Activated CD8-positive, alpha-beta memory T cell treated with anti-CD3 and anti-CD28 coated beads for 36 hours (primary cell): Measurements from ENCODE around the gene DLST. TPM values are rescaled to one million over a fixed set of nuclear protein-coding genes. Genes with fewer than 3 reads are reported as not detected.

Experiments used
- CTCF ChIA-PET: fragments of 350-600 bp; sonication (Branson Sonifier 250); formaldehyde crosslinking; loops from one replicate; lab custom pipeline; 2021; ENCODE audit warnings: antibody characterized with exemption; lab: Charles Lee
- POLR2A ChIA-PET: fragments of 350-600 bp; sonication (Branson Sonifier 250); formaldehyde crosslinking; loops from one replicate; lab custom pipeline; 2021; ENCODE audit warnings: antibody characterized with exemption; lab: Charles Lee
- total RNA-seq, 2 experiments: library from RNA; stranded (reverse); gene quantifications; one replicate each; pipeline ENCODE4 v1.2.3, GENCODE V29; 2021

DLST gene
- 100 to 1,000 TPM; 144 to 156 TPM for total RNA-seq

DNA sequence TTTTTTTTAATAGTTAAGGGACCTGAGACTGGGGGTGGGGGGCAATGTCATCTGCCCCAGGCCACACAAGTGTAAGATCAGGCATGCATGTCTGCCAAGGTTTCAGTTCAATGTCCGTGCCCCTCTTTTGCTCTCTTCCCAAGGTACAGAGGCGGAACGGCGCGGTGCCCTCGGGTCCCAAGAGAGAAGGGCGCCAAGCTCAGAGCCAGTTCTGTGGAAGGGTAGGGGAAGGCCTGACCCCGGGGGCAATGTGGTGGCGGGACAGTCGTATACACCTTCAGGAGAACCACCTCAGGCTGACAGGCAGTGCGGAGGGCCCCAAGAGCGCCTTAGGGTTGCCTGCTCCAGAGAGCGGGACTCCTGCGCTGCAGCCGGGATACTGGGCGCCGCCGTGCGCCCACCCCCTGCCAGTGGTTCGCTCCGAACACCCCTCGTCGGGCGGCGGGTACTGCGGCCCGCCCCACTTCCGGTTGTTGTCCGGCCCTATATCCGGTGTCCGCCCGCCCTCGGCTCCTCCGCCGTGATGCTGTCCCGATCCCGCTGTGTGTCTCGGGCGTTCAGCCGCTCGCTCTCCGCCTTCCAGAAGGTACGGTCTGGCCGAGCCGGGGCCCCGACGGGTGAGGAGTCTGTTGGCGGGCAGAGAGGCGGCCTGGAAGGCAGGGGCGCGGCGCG lies at the start of gene DLST:
TSS of gene DLST (plus strand) at position 486 of the 672 bp plus-strand sequence. CDS start at position 524, 38 bp downstream.
- CTCF ChIA-PET, result interaction anchor here (0.6 to 2.5 kb wide), 6 partner anchors 13 to 26 kb away, joined by 3 to 20 read pairs (median 4); no protein-coding TSS in a partner anchor
- POLR2A ChIA-PET, result interaction anchor here (0.6 to 1.3 kb wide), 5 partner anchors 14 to 188 kb away, joined by 3 to 5 read pairs (median 4); partner anchors contain the start of genes EIF2B2, YLPM1 and ZC2HC1C

DNA sequence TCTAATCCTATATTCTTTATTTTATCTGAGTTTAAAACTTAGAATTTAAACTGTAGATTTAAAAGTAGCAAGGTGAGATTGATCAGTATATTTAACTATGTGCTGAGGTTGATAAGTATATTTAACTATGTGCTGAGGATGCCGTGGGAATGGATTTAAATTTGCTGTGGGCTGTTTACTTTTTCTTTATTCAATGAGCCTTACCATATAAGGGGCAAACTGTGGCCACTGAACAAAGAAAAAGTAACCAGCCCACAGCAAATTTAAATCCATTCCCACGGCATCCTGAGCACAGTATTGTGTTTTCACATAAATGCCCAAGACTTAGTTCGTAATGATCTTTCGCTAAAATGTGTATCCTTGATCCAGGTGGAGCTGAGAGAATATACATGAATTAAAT lies 48.9 kb upstream of the DLST start:
- POLR2A ChIA-PET, result no interaction called here
- CTCF ChIA-PET, result no interaction called here

DNA sequence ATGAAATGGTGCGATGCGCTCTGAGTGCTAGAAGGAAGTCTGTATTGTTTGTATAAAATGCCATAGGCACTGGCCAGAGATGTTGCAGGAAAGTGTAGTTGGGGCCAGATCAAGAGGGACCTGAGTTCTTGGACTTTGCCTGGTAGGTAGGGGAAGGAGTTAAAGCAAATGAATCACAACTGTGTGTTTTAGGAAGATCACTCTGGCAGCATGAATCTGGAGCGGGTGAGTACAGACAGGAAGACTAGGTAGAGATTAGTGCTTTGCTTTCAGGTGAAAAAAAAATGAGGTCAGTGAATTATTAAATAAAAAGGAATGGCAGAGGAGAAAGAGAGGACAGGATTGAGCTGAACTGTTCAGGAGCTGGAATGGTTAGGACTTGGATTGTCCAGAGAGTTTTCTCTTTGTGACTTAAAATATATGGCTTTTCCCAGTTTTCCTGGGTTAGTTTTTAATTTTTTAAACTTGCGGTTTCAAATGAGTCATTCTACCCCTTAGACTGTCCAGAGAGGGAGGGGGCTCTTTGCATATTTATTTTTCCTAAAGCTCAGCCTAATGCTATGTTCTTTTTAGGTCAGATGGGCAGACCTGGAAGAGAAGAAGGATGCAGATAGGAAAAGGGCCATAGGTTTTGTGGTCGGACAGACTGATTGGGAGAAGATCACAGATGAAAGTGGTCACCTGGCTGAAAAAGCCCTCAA lies 46.9 kb upstream of the DLST start:
- POLR2A ChIA-PET, result no interaction called here
- CTCF ChIA-PET, result interaction anchor here (1.5 kb wide), 1 partner anchor 223 kb away, joined by 5 read pairs; the partner anchor contains the start of gene LTBP2

DNA sequence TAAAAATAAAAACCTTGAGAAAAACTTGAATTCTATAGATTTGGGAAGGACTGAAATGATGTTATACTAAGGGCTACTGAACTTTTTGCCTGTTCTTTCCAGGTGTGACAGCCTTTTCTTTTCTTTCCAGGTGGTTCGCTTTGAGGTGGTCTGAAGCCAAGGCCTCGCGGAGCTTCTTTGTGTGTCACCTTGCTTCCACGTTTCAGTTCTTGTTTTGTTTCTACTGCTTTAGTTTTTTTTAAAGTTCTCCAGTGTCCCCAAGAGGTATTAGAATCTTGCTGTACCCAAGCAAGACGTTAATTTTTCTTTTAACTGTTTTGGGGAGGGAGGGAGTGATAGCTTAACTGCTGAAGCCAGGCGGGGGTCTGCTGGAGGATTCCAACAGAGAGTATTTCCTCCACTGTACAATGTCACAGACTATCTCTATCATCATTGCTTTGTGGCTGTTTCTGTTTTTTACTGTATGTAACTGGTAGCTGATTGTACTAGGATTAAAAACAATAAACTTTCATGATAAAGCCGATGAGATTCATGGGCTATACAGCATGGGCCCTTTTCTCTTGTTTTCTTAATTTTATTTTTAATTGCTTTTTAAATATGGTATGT lies 46.0 kb upstream of the DLST start:
- ChIA-PET CTCF (interaction anchor here (1.5 to 2.1 kb wide), 3 partner anchors 70 to 224 kb away, joined by 5 read pairs; partner anchors contain the start of gene LTBP2), POLR2A (no interaction called here)

DNA sequence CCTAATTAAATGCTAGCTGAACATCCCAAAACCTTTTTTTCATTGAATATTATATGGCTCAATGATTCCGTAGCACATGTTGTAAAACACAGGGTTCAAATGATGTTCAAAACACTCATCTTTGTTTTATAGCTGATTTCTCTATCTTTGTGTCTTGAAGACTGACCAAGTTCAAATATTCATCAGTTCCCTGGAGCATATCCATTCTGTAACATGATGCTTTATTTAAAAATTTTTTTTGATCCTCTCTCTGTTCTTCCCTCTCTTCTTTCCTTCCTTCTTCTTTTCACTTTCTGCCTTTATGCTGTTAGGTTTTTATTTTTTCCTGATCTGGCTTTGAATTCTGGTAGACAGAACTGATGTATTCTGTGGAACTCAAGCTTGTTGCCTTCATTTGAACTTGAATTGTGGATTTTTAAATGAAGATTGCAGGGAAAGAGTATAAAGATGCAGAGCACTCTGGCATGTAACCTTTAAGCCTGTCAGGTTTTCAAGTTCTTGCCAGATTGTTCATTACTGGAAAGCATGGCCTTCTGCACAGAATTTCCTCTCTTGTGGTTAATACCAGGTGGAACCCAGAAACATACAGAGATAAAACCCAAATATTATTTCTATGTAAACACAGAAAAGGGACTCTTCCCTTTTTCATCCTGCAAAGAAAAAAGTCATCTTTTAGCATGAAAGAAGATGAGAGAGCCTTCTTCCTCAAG lies 45.3 kb upstream of the DLST start:
- ChIA-PET POLR2A (no interaction called here), CTCF (interaction anchor here (1.7 to 2.1 kb wide), 2 partner anchors 70 to 225 kb away, joined by 5 read pairs; partner anchors contain the start of gene LTBP2)

DNA sequence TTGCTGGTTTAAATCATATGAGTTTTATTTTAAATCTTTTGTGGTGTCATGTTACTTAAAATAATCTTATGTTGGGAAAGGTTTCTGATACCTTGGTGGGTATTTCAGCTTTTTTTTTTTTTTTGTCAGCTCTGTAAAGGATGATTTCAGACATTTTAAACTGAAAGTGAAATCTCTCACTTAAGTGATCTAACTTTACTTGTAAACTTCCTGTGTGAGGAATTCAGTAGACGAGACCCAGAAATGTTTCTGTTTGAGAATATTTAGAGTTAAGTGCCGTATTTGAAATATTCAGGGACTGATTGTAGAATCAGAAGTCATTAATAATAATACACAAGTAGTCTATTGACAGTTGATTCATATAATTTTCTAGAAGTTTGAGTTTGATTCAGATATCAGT lies 43.5 kb upstream of the DLST start:
- ChIA-PET CTCF (no interaction called here), POLR2A (interaction anchor here (1.0 kb wide), 1 partner anchor 219 kb away, joined by 5 read pairs; no protein-coding TSS in a partner anchor)

DNA sequence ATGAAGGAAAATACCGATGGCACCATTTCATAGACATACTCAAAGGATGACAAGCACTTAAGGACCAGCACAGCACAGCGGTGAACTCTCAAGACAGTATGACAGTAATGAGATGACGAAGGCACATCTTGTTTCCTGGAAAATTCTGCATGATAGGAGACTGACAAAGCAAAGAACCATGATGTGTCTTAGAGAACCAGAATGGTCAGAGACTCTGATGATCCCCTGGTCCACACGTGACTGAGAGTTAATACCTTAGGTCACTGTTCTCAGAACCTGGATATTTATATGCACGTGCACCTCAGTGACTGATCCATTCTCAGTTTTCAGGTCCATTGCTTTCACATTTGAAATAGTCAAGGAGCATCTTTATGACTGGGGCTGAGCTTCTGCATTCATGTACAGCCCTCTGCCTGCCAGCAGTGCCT lies 41.1 kb upstream of the DLST start:
- ChIA-PET CTCF (no interaction called here), POLR2A (no interaction called here)

DNA sequence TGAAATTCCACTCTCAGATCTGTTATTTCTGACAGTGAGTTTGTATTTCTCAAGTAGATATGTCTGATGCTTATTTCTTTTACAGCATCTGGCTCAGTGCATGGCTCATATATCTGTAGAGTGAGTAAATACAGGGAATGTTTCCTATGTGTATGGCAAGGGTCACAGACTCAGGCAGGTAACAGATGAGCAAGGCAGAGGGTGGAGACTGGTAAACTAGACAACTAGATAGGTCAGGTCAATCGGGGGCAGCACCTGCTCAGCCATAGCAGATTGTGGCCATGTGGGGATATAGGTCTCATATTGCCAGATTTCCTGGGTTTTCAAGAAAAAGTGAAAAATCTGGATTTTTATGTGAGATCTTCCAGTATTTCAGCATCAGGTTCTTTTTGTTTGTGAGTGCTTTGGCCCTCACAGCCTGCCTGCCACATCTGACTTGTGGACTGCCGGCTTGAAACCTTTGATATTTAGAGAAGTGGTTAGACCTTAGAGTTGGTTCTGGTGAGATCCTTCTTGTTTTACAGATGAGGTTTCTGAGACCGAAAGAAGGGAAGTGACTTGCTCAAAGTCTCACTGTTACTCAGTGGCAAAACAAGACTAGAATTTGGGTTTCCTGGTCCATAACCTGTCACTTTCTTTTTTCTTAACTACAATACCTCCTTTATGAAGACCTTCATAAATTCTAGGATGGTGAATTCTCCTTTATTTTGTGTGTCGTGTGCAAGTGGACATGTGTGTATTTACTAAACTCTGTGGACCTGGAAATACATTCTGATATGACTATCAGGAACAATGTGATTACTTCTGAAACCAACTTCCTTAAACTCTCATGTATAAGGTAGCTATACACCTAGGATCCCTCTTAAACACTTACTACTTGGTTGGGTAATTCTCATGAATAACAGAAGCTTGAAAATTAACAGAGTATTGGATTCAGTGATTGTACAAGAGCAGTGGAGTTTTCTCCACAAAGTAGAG lies 40.2 kb upstream of the DLST start:
- CTCF ChIA-PET, result interaction anchor here (0.6 to 1.1 kb wide), 2 partner anchors 19 to 269 kb away, joined by 3 read pairs; no protein-coding TSS in a partner anchor
- POLR2A ChIA-PET, result interaction anchor here (0.6 kb wide), 1 partner anchor 57 kb away, joined by 7 read pairs; no protein-coding TSS in a partner anchor

DNA sequence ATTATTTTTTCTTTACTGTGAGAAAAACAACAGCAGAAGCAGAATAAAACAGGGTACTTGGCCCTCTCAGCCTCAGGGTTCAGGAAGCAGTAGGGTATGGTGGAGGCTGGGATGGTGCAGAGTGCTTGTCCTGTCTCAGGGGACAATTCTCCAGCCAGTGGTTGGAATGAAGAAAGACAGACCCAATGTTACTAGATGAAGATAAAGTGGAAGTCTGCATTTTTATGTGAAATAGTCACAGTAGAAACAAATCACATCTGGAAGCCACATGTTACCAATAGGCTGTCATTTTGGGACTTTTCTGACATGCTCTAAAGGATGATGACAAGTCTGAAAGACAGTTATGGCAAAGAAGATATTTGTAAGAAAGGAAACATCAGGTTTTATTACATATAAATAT lies 38.1 kb upstream of the DLST start:
- CTCF ChIA-PET, result no interaction called here
- POLR2A ChIA-PET, result no interaction called here

DNA sequence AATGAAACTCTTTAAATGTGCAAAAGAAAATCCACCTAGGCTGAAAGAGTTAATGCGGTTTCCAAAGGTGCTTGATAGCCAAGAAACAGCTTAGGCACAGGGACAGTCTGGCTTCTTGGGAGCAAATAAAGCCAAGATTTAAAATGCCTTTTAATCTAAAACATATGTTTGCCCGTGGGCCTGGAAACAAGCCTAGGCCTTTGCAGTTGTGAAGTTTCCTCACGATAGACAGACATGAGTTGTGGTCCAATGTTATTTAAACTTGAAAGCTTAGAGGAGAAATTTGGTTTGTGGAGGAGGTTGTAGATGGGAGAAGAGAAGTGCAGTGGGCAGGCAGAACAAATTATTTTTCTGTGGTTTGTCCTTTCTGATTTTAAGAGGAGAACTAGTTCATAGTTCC lies 35.5 kb upstream of the DLST start:
- ChIA-PET CTCF (interaction anchor here (1.2 to 2.1 kb wide), 2 partner anchors 14 to 60 kb away, joined by 4 to 15 read pairs; no protein-coding TSS in a partner anchor), POLR2A (no interaction called here)

DNA sequence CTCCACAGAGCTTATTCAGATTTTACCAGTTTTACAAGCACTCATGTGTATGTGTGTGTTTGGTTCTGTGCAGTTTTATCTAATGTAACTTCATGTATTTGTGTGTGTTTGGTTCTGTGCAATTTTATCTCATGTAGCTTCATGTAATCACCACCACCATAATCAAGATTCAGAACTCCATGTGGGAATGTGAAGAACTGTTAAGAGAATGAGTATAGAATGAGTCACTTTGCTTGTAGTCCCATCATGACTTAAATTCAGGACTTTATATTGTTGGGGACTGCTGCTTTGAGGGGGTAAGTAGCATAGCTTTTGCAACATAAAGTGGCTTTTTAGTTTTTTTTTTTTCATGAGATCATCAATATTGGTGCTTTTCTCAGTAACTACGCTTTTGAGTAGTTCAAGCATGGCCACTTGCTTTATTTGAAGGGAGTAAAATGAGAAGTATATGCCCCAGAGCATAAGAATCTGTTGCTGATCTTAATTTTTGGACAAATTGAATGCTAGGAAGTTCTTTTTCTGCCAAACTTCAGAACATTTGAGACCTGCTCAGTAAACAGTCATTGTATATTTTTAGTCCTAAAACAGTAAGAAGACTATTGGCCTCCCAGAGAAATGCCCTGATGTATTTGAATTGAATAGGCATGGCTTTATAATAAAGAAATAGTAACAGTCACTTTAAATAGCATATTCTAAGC lies 34.6 kb upstream of the DLST start:
- CTCF ChIA-PET, result interaction anchor here (0.6 to 2.1 kb wide), 3 partner anchors 13 to 288 kb away, joined by 3 to 15 read pairs (median 4); no protein-coding TSS in a partner anchor
- POLR2A ChIA-PET, result no interaction called here

DNA sequence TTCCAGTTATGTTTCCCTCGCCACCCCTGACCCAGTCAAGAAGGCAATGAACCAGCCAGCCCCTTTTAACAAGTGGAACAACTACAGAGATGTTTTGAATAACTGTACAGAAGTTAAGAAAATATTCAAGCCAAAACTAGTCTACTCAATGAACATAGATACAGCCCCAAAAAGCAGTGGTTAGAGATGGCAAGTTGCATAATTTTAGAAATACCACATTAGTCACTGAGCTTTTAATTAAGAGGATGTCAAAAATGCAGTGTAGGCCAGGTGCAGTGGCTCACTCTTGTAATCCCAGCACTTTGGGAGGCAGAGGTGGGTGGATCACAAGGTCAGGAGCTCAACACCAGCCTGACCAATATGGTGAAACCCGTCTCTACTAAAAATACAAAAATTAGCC lies 32.9 kb upstream of the DLST start:
- ChIA-PET CTCF (interaction anchor here (1.3 kb wide), 1 partner anchor 12 kb away, joined by 7 read pairs; no protein-coding TSS in a partner anchor), POLR2A (no interaction called here)

DNA sequence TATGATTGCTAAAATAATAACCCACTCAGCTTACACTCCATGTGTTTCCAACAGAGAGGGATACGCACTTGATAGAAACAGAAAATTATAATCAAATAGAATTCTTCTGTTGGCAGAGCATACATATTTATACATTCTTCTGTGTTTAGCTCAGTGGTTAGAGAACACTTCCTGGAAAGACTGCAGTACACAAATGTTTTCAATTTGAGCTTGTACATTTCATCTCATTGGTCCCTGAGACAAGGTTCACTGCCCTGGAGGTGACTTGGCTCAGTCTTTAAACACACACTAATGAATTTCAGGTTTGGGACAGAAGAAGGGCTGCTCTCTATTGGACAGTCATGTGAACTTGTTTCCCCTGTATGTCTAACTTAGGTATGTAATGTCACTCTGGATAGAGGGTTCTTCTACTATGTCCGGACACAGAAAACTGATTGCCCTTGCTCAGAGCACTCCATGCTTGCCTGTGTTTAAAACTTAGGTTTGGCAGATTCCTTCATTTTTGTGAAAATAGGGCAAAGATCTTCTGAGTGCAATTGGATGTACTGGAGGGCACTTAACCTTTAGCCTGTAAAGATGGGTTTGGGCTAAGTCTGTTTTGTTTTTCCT lies 28.7 kb upstream of the DLST start:
- CTCF ChIA-PET, result interaction anchor here (0.5 to 3.2 kb wide), 2 partner anchors 7 to 79 kb away, joined by 3 to 9 read pairs; no protein-coding TSS in a partner anchor
- POLR2A ChIA-PET, result interaction anchor here (0.6 kb wide), 1 partner anchor 72 kb away, joined by 5 read pairs; no protein-coding TSS in a partner anchor

DNA sequence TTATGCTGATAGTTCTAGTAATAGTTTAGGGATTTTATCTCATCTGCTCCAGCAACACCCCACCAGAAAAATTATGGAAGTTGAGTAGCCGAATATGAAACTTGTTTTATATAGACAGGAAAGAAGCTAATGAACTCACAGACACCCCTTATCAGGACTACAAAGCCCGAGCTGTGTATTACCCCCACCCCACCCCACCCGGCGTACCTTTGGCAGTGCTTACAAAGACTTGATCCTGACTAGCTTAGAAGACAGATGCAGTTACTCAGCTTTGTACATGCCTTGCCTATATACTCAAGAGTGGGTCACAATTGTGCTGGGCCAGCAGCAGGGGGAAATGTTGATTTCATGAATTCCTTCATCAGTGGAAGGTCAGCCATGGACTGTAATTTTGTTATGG lies 28.1 kb upstream of the DLST start:
- POLR2A ChIA-PET, result interaction anchor here (0.6 kb wide), 1 partner anchor 54 kb away, joined by 4 read pairs; no protein-coding TSS in a partner anchor
- CTCF ChIA-PET, result interaction anchor here (0.5 kb wide), 1 partner anchor 80 kb away, joined by 3 read pairs; no protein-coding TSS in a partner anchor

DNA sequence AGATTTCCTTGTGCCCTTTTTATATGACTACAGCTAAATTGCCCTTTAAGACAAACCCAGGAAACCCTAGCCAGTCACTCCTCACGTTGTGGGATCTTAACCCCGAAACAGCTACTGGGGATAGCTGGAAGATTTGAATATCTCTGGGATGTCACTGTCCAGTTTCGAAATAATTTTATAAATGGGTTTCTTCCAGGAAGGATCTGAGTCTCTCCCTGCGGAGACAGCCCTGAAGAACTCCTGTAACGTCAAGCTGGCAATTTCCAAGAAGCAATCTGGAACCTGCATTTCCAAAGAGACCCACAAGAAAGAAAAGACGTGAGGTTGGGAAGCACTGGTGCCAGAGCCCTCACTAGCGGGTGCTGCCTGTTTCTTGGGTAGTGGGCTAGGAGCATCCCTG lies 26.7 kb upstream of the DLST start:
- CTCF ChIA-PET, result interaction anchor here (0.9 kb wide), 1 partner anchor 51 kb away, joined by 4 read pairs; no protein-coding TSS in a partner anchor
- POLR2A ChIA-PET, result no interaction called here

DNA sequence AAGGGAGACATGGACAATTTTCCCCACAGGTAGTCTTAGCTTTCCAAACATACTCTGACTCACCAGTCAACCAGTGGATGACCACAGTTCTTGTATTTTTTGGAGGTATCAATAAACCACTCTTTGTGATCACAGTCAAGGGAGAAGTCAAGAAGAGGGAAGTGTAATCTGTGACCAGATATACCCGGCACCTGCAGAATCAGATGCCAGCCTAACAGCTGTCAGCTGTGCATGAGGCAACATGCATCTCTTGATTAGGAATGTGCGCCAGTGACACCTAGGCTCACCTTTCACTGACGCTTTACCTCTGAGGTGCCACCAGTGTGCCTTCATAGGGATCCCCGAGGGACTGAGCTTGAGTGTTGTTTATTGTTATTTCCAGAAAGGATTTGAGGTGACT lies 25.8 kb upstream of the DLST start:
- ChIA-PET POLR2A (no interaction called here), CTCF (interaction anchor here (1.3 kb wide), 1 partner anchor 50 kb away, joined by 6 read pairs; no protein-coding TSS in a partner anchor)
